ENCODE measurements around the gene HSP90AB1. TPM values are rescaled to one million over a fixed set of nuclear protein-coding genes. Genes with fewer than 3 reads are reported as not detected.

Gene HSP90AB1
- total RNA-seq, 3 donors from 2014 or later, result 3,050 to 3,190 (median 3,088) TPM

DNA sequence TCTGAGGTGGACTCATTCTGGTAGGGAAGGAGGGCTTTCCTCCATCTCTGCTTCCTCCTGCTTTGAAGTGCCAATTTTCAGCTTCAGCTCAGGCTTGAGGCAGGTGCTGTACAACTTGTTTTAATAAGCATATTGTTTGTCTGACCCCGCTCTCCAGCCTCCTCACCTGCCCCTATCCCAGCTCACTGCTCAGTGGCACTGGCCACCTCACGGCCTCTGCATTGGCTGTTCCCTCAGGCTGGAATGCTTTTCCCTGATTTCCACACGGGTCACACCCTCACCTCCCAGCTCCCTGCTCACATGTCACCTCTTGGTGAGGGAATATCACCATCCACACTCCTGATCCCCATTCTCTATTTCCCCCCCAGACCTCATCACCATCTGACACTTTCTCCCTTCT lies 52.0 kb downstream of the HSP90AB1 start:
- Mint-ChIP-seq H3K36me3 (ENCODE audit: insufficient read depth) (peaks cover 22% of the 10 kb centered on the region), H3K4me1 (ENCODE audit: low read depth) (peaks cover 10% of the 10 kb centered on the region), H3K9me3 (no peaks in the 10 kb centered on the region), H3K27me3 (ENCODE audit: low read depth) (peaks cover 28% of the 10 kb centered on the region), H3K4me3 (no peak overlapping the region)
- no peak for ATAC-seq
- no peak for DNase-seq

DNA sequence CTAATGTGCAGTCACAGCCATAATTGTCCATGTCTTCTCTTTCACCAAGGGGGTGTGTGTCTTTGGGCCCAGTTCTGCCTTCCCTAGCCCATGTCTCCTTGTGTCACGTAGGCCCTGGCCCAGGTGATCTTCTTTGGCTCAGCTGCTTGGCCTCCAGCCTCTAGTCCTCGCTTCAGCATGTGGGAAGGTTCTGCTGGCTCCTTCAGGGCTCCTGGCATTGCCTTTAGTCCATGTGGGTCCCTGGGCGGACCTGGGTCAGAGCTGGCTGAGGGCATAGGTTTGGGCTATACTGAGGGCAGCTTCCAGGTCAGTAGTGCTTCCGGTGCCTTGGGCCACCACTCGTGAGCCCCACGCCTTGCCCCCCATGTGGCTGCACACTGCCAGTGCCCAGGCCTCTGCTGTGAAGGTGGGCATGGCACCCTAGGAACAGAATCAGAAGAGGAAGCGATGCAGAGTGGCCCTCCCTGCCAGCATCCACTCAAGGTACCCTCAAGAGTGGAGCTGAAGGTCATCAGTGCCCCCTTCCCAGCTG lies 53.5 kb downstream of the HSP90AB1 start:
- peaks cover 10% of the 10 kb centered on the region for H3K4me1 Mint-ChIP-seq (ENCODE audit: low read depth)
- peaks cover 24% of the 10 kb centered on the region for H3K36me3 Mint-ChIP-seq (ENCODE audit: insufficient read depth)
- H3K27me3 Mint-ChIP-seq (ENCODE audit: low read depth), result peaks cover 16% of the 10 kb centered on the region
- ATAC-seq (no peak), DNase-seq (no peak)
- no peak overlapping the region for H3K4me3 Mint-ChIP-seq
- H3K9me3 Mint-ChIP-seq, result no peaks in the 10 kb centered on the region

DNA sequence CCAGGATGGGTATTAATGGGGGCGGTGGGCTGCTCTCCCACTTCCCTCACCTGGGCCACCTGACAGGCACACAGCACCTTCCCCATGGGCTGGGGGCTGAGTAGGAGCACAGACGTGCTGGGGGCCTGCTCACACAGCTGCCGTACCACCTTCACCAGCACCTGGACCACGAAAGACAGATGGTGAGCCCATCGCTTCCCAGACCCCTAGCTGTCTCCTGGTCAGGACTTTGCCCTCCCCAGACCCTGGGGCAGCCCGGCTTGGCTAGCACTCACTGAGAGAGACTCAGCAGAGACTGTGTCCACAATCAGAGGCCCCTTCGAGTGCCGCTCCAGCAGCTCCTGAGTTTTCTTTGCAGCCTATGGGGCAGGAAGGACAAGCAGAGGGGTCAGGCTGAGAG lies 54.2 kb downstream of the HSP90AB1 start:
- Mint-ChIP-seq H3K27me3 (ENCODE audit: low read depth) (peaks cover 11% of the 10 kb centered on the region), H3K4me3 (no peak overlapping the region), H3K36me3 (ENCODE audit: insufficient read depth) (peaks cover 30% of the 10 kb centered on the region), H3K4me1 (ENCODE audit: low read depth) (peaks cover 10% of the 10 kb centered on the region), H3K9me3 (no peaks in the 10 kb centered on the region)
- no peak for DNase-seq
- no peak for ATAC-seq

DNA sequence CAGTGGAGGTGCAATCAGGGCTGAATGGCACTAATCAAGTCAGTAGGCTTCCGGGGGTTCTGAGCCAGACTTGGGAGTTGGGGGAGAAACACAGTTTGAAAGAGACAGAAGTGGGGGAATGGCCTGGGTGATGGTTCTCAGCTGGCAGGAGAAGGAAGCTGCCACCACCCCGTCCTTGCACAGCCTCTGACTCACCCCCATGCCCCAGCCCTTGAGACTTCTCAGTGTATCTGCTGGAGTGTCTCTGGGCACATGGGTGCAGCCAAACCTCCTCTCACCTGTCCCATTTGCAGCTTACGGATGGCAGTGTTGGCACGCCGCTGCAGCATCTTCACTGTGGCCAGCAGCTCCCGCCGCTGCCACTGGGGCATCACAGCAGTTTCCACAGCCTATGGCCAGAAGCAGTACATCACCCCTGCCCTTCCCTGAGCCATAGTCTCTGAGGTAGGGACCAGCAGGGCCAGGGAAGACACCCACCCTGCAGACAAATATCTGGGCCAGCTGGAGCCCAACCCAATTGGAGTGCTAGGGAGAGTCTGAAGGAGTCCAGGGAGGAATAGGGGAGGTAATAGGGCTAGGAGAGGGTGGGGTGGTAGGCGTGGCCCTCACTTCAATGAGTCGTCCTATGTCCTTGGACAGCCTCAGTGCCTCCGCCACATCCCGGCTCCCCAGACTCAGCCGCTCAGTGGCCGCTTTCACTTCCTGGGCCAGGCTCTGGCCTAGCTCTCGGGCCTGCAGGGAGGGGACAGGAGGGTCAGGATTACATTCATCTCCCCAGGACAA lies 55.1 kb downstream of the HSP90AB1 start:
- H3K4me3 Mint-ChIP-seq, result no peak overlapping the region
- H3K4me1 Mint-ChIP-seq (ENCODE audit: low read depth), result peaks cover 8% of the 10 kb centered on the region
- ATAC-seq (no peak), DNase-seq (no peak)
- H3K9me3 Mint-ChIP-seq, result no peaks in the 10 kb centered on the region
- H3K27me3 Mint-ChIP-seq (ENCODE audit: low read depth), result peaks cover 2% of the 10 kb centered on the region
- H3K36me3 Mint-ChIP-seq (ENCODE audit: insufficient read depth), result peaks cover 30% of the 10 kb centered on the region

DNA sequence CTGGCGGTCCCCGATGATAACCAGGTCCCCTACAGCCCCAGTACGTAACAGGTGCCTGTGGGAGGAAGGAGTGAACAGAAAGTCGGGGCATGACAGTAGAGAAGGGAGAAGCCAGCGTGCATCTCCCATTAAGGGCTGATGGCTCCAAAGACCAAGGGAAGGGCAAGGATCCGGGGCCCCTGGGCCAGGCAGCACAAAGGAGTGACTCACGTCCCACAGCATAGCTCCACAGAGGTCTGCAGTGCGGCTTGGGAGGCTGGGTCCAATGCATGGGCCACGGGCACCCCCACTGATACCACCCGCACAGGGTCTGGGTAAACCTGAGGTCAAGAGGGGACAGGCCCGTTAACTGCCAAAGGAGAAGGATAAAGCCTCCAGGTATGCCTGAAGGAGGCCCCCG lies 56.0 kb downstream of the HSP90AB1 start:
- Mint-ChIP-seq H3K4me1 (ENCODE audit: low read depth) (peaks cover 4% of the 10 kb centered on the region), H3K27me3 (ENCODE audit: low read depth) (no peaks in the 10 kb centered on the region)
- no peak for DNase-seq

More for the DNA sequence above, 56.0 kb downstream of the HSP90AB1 start:
- Mint-ChIP-seq H3K4me3 (no peak overlapping the region), H3K9me3 (no peaks in the 10 kb centered on the region), H3K36me3 (ENCODE audit: insufficient read depth) (peaks cover 33% of the 10 kb centered on the region)
- ATAC-seq, result no peak

Other genes starting within 250 kb of the HSP90AB1 start
- 10 to 100 TPM; 51.0 to 87.9 (median 56.6) TPM for gene MRPL14, start 119.6 kb upstream of the HSP90AB1 start, total RNA-seq
- gene TMEM63B, start 119.5 kb upstream of the HSP90AB1 start, total RNA-seq, result 10 to 100 TPM; 17.4 to 22.6 (median 17.5) TPM
- under 1 TPM in 1 of 3 donors, not detected in 2; 0.68 TPM for gene CAPN11, start 88.3 kb upstream of the HSP90AB1 start, total RNA-seq
- not detected for gene MYMX, start 30.2 kb upstream of the HSP90AB1 start, total RNA-seq
- gene SLC29A1, start 23.5 kb upstream of the HSP90AB1 start, total RNA-seq, result 100 to 1,000 TPM; 165 to 199 (median 181) TPM
- 10 to 100 TPM; 35.0 to 42.5 (median 40.8) TPM for gene SLC35B2, start 10.4 kb downstream of the HSP90AB1 start, total RNA-seq
- 10 to 100 TPM; 30.0 to 36.4 (median 33.1) TPM for gene NFKBIE, start 18.4 kb downstream of the HSP90AB1 start, total RNA-seq
- under 1 TPM in 2 of 3 donors, not detected in 1; 0.03 to 0.05 TPM for gene TMEM151B, start 23.3 kb downstream of the HSP90AB1 start, total RNA-seq
- 10 to 100 TPM; 29.4 to 31.5 (median 29.8) TPM for gene AARS2, start 66.2 kb downstream of the HSP90AB1 start, total RNA-seq
- not detected for gene SPATS1, start 95.5 kb downstream of the HSP90AB1 start, total RNA-seq
- gene CDC5L, start 140.6 kb downstream of the HSP90AB1 start, total RNA-seq, result 10 to 100 TPM; 23.5 to 24.5 (median 23.9) TPM